HepG2 (cell line): Measurements from ENCODE around the gene TUBB4A. TPM values are rescaled to one million over a fixed set of nuclear protein-coding genes. Genes with fewer than 3 reads are reported as not detected.

Source experiments
- MAFG ChIP-seq: sonication (generic); formaldehyde crosslinking; IDR thresholded peaks from 2 replicates; pipeline ENCODE4 v1.5.1; 2020; ENCODE audit warnings: mild to moderate bottlenecking, missing genetic modification reagents
- ZFP1 ChIP-seq: IDR thresholded peaks from 2 replicates; pipeline ENCODE4 v1.6.1; 2016
- ZNF318 ChIP-seq: sonication (generic); formaldehyde crosslinking; IDR thresholded peaks from 2 replicates; pipeline ENCODE4 v1.4.0; 2020; ENCODE audit warnings: mild to moderate bottlenecking, missing genetic modification reagents
- ZNF607 ChIP-seq: sonication (generic); formaldehyde crosslinking; IDR thresholded peaks from 2 replicates; pipeline ENCODE4 v1.5.1; 2020; ENCODE audit warnings: missing genetic modification reagents, mild to moderate bottlenecking, borderline replicate concordance
- polyA plus RNA-seq, 8 experiments: library from polyadenylated mRNA; depleted of rRNA in 3 of 8; stranded (reverse) in 7 of 8; unstranded in 1 of 8; fragments of >200 nt; fragmentation: Illumina TruSeq in 4 of 8; extraction: Trizol in 4 of 8; gene quantifications; 2 replicates each; pipeline versions ENCODE4 v1.2.1 to v1.2.3, GENCODE V29; 2011 to 2016; ENCODE audit warnings: low read depth in 4 of 8, missing spikeins in 1 of 8, mixed read lengths in 1 of 8; ENCODE audit not compliant: insufficient read depth in 1 of 8
- total RNA-seq, 5 experiments: library from RNA; depleted of rRNA; stranded (reverse); fragments of >200 nt; fragmentation: Illumina TruSeq; extraction: Trizol; gene quantifications; 2 replicates each; pipeline ENCODE4 v1.2.3, GENCODE V29; 2016; ENCODE audit warnings: low read depth in 1 of 5
- TF ChIP-seq, protein P1 (sequence below): sonication (generic); formaldehyde crosslinking; IDR thresholded peaks from 2 replicates; pipeline ENCODE4 v1.8.1; 2023; ENCODE audit warnings: mild to moderate bottlenecking, inconsistent platforms, moderate library complexity, missing genetic modification reagents, borderline replicate concordance
- TF ChIP-seq, protein P2 (sequence below): sonication (generic); formaldehyde crosslinking; IDR thresholded peaks from 2 replicates; pipeline ENCODE4 v1.5.1; 2020; ENCODE audit warnings: mild to moderate bottlenecking, moderate library complexity, missing genetic modification reagents
- TF ChIP-seq, protein P3 (sequence below): sonication (generic); formaldehyde crosslinking; IDR thresholded peaks from 2 replicates; pipeline ENCODE4 v1.4.0; 2020; ENCODE audit warnings: missing genetic modification reagents, mild to moderate bottlenecking, borderline replicate concordance

Gene TUBB4A
- total and polyA plus RNA-seq, 2 of the 13 experiments (the other 11 are each of a cell fraction or from before 2014, with no cell fraction given) = not detected

DNA sequence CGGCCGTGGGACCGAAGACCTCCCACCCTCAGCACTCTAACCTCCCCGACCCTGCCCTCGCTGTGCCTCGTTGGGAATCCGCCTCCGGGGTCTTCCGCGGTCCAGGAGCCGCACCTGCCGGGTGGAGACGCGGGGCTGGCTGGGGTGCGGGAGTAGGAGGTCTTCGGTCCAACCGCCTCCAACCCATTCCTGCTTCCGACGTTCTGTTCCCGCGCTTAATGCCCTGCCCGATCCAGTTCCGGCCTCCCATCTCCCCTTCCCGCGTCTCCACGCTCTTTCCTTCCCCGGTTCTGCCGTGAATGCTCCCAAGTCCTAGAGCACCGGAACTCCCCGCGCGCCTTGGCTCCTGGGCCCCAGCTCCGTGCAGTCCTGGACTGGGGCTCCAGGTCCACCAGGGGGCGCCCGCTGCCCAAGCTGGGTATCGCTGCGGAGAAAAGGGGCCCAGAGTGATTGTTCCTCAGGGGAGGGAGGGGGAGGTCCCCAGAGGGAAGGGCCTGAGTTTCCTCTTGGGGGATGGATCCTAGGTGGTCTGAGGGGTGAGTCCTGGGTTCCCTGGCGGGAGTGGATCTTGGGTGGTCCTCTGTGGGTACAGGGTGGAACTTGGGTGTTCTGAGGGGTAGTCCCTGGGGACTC lies 14.7 kb upstream of the TUBB4A start (continued):
- TF ChIP-seq, protein P1, sequence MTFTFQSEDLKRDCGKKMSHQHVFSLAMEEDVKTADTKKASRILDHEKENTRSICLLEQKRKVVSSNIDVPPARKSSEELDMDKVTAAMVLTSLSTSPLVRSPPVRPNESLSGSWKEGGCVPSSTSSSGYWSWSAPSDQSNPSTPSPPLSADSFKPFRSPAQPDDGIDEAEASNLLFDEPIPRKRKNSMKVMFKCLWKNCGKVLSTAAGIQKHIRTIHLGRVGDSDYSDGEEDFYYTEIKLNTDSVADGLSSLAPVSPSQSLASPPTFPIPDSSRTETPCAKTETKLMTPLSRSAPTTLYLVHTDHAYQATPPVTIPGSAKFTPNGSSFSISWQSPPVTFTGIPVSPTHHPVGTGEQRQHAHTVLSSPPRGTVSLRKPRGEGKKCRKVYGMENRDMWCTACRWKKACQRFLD (CRISPR knock-in tag) = 0 out of 2 replicates have a peak, but pooled peaks have one; percentile 43
- TF ChIP-seq MAFG (CRISPR knock-in tag) (0 out of 2 replicates have a peak, but pooled peaks have one; percentile 33), ZFP1 (CRISPR knock-in tag) (0 out of 2 replicates have a peak, but pooled peaks have one; percentile 18), ZNF318 (CRISPR knock-in tag) (no peak), ZNF607 (CRISPR knock-in tag) (0 out of 2 replicates have a peak, but pooled peaks have one; percentile 33)
- TF ChIP-seq, protein P2, sequence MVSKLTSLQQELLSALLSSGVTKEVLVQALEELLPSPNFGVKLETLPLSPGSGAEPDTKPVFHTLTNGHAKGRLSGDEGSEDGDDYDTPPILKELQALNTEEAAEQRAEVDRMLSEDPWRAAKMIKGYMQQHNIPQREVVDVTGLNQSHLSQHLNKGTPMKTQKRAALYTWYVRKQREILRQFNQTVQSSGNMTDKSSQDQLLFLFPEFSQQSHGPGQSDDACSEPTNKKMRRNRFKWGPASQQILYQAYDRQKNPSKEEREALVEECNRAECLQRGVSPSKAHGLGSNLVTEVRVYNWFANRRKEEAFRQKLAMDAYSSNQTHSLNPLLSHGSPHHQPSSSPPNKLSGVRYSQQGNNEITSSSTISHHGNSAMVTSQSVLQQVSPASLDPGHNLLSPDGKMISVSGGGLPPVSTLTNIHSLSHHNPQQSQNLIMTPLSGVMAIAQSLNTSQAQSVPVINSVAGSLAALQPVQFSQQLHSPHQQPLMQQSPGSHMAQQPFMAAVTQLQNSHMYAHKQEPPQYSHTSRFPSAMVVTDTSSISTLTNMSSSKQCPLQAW = peak; percentile 81; the same call in 1 of the 2 replicates
- TF ChIP-seq, protein P3, sequence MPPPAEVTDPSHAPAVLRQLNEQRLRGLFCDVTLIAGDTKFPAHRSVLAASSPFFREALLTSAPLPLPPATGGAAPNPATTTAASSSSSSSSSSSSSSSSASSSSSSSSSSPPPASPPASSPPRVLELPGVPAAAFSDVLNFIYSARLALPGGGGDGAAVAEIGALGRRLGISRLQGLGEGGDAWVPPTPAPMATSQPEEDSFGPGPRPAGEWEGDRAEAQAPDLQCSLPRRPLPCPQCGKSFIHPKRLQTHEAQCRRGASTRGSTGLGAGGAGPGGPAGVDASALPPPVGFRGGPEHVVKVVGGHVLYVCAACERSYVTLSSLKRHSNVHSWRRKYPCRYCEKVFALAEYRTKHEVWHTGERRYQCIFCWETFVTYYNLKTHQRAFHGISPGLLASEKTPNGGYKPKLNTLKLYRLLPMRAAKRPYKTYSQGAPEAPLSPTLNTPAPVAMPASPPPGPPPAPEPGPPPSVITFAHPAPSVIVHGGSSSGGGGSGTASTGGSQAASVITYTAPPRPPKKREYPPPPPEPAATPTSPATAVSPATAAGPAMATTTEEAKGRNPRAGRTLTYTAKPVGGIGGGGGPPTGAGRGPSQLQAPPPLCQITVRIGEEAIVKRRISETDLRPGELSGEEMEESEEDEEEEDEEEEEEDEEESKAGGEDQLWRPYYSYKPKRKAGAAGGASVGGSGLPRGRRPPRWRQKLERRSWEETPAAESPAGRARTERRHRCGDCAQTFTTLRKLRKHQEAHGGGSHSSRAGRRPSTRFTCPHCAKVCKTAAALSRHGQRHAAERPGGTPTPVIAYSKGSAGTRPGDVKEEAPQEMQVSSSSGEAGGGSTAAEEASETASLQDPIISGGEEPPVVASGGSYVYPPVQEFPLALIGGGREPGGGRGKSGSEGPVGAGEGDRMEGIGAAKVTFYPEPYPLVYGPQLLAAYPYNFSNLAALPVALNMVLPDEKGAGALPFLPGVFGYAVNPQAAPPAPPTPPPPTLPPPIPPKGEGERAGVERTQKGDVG = 0 out of 2 replicates have a peak, but pooled peaks have one; percentile 40
